Stimulated activated CD4-positive, alpha-beta T cell treated with anti-CD3 and anti-CD28 coated beads, Interleukin-12 subunit alpha, Interleukin-12 subunit beta, amount 100 ng/mL, for 4 hours (primary cell): ENCODE data around the gene LINC00237.

ENCODE experiments used
- DNase-seq: peaks from one replicate; pipeline ENCODE4 v3.0.0-alpha.2; 2020

The LINC00237 gene

DNA sequence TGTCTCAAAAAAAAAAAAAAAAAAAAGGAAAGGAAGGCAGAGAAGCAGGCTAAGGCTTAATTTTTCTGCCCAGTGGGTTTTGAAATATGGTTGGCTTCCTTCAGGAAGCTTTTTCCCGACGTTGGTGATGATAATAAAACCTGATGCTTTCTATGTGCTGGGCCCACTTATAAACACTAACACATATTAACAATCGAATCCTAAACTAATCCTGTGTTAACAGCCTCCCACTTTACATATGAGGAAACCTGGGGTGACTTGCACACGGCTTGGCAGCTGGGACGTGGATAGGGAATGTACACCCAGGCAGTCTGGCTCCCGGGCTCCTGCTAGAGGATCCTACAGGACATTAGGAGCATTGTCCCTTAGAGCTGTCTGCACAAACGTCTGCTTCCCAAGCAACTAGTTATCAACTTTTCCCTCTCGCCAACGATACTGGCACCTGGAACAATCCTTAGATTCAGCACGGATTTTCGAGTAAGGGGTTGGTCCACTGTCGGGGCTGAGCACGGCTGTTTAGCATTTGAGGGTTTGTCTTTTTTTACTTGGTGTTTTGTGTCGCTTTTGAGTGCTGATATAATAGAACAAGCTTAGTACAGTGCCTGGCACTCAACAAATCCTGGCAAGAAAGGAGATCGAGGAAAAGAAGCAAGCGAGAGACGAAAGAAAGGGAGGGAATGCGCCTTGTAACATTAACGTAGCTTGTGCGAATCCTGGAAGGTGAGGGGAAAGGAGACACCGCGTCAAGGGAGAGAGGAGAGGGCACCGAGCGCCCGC is 19.1 kb upstream of the LINC00237 start:
- no peak for DNase-seq

- no peak for DNase-seq
Observed at GRCh38 chr20:21124190-21124589, 18.0 kb upstream of the LINC00237 start.

- no peak for DNase-seq
Observed at GRCh38 chr20:21118782-21119181, 12.6 kb upstream of the LINC00237 start.

DNA sequence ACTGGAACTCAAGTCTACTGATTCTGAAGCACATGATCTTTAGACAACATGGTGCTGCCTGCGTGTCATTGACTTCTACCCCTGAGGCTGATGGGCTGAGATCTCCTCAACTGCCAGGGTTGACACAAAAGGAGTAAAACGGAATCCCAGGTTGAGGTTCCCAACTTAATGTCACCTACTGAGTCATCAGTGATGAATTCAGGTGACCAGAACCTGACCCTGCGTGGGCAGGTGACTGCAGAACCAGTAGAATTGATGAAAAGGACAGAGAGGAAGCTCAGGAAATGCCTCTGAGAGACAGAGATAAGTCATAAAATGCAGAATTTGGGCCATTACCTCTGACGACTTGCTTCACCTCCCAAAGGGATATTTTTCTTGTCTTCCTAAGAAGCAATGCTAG is 12.0 kb upstream of the LINC00237 start:
- no peak for DNase-seq

GRCh38 chr20:21117521-21117920 is 11.4 kb upstream of the LINC00237 start:
- no peak for DNase-seq

DNA sequence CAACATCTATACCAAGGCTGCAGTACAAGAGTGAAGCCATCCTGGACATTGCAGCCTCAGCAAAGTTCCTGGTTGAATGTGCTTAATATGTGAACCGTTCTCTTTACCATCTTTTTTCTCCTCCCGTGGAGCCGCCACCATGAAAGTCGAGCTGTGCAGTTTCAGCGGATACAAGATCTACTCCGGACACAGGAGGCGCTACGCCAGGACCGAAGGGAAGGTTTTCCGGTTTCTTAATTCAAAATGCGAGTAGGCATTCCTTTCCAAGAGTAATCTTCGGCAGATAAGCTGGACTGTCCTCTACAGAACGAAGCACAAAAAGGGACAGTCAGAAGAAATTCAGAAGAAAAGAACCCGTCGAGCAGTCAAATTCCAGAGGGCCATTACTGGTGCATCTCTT is 8.4 kb upstream of the LINC00237 start:
- no peak for DNase-seq

DNA sequence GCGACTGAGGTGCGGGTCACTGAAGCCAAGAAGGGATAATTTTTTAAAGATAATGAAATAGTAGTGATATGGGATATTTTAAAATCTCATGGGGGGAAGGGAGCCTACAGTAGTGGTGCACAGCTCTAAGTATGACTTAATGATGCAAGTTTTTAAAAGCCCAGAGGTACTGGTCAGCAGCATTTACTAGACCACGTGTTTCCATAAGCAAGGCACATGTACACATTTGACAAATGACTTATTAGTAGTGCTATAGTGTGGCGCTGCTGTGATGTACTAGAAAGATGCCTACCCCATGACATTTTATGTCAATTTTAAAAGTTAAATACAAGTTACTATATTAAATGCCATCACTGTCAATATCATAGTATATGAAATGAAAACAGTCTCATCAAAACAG is 7.5 kb upstream of the LINC00237 start:
- no peak for DNase-seq

DNA sequence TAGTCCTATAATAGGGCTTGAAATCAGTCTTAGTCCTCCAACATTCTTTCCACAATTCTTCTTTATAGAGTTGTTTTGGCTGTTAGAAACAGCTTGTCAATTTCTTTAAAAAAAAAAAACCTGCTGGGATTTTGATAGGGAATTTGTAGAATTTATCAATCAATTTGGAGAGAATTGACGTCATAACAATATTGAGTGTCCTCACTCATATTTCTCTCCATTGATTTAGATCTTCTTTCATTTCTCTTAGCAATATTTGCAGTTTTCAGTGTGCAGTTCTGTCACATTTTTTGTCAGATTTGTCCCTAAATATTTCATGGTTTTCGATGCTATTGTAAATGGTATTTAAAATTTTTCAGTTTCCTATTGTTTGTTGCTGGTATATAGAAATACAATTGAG is 5.3 kb upstream of the LINC00237 start:
- DNase-seq = no peak

DNA sequence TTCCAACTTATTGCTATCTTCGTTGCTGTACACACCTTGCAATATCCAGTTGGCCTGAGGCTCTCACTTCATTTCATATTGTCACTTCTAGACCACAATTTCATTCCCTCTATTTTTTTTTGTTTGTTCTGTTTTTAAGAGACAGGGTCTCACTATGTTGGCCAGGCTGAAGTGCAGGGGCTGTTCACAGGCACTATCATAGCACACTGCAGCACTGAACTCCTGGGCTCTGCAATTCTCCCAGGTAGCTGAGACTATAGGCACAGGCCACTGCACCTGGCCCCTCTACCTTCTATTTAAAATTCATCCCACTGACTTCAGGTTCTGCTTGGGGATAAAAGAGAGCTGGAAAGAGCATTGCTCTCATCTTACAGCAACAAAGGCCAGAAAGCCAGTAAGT is 4.7 kb upstream of the LINC00237 start:
- no peak for DNase-seq

DNA sequence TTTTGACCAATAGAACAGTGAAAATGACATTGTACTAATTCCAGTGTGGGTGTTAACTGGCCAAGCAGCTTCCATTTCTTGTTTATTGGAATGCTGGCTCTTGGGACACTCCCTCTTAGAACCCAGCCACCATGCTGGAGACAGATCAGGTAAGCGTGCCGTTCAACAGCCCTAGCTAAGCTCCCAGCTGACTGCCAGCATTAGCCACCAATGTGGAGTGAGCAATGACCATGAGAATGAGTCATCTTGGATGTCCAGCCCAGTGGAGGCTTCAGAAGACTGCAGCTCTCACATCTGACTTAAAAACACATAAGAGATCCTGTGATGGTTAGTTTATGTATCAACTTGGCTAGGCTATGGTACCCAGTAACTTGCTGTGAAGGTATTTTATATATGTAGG is 3.0 kb upstream of the LINC00237 start:
- DNase-seq = no peak

DNA sequence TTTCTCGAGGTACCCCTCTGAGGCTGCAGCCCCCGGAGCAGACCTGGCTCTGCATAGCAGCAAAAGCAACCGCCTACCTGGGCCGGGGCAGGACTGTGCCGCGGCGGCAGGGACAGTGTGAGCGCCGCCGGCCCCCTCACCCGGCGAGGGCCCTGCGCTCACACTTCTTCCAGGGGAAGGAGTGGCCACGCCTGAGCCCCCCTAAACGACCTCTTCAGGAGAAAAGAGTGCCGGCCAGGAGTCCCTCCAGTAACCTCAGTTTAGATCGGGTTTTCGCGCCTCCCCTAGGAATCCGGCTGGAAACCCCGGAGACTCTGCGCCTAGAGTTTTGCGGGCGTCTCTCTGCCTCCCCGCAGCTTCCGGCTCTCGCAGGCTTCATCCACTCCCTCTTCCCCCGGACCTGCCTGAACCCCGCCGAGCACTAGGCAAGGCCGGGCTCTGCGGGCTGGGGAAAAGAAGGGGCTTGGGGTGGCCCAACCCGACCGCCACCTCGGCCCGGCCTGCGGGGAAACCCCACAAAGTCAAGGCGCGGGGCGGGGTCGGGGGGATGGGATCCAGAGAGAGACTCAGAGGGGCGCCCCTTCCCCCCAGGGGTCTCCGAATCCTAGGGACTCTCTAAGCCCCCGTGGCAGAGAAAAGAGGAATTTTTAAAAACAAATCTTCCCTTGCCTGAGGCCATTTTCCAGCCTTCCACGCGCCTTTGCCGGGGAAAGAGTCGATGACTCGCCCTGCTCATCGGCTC is 558 bp downstream of the LINC00237 start:
- no peak for DNase-seq

GRCh38 chr20:21104921-21105320 is 1.2 kb downstream of the LINC00237 start:
- DNase-seq = no peak

- no peak for DNase-seq
Observed at GRCh38 chr20:21104466-21104761, 1.7 kb downstream of the LINC00237 start.

DNA sequence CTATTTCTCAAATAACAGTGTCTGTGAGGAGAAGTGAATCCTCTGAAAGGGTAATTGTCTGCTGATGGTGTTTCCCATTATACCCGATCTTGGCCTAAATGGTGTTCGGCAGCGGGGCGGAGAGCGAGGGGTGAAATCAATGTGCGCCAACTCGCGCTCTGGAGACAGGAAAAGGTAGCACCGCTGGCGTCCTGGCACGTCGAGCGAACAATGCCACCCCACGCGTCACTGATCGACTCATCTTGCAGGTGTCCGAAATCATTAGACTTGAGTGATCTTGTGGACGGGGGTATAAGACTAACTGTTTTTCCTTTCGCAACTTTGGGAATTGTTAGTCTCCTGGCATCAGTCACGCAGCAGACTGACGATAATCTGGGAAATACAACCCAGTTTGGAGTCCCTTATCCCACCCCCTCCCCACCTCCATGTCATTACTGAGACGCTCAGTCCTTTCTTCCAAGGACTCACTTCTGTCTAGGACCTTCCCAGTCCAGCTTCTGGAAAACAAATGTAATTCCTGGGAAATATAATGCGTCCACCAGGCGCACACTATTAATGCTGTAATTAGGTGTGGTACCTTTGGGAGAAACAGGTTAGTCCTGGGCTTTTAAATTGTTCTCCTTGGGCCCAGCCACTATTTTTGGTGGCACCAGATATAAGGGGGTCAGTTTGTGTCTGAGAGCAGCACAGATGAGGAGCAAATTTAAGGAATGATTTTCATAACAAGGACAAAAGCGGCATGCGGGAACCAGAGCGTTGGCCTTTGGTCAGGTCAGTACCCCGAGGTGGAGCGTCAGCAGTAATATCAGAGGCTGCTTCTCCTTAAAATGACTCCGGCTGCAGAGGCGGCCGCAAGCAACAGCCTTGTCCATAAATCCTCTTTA is 2.3 kb downstream of the LINC00237 start:
- DNase-seq = no peak

- DNase-seq = no peak
Observed at GRCh38 chr20:21102603-21103311, 3.4 kb downstream of the LINC00237 start.

- DNase-seq = no peak
Observed at GRCh38 chr20:21101932-21102575, 4.1 kb downstream of the LINC00237 start.

- DNase-seq = no peak
Observed at GRCh38 chr20:21101453-21101931, 4.7 kb downstream of the LINC00237 start.

DNA sequence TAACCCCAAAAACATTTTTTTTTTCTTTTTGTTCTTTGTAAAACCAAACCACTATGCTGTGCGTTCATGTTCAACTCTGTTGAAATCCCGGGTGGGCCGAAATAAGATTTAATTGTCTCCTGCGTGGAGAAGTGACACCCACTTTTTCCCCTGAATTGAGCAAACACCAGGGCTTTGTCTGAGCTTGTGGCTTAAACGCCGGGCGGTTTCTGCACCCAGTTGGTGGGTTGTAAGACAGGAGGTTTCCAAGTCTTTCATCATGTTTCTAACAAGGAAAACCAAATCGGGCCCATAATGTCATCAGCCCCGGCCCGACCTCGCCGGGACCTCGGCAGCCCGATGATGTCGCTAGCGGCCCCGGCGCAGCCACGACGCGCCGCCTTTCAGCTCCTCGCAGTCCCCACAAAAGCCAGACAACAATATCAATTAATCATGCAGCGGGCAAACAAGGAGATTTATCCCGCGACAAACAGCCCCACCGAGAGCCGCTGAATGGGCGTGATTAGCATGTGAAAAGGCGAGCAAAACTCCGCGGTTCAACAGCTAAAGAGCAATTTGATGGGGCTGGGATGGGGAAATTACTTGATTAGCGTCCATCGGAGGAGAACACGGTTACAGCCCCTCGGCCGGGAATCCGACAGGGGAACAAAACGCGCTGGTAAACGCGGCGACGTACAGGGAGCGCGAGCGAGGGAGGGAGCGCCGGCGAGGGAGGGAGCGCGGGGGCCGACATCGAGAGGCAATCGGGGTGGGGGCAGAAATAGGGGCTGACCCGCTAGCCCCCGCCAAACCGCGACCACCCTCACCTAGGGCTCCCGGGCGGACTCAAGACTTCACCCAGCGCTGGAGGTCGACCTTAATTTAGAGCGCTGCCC is 5.3 kb downstream of the LINC00237 start:
- DNase-seq = no peak

GRCh38 chr20:21099751-21100577 is 6.2 kb downstream of the LINC00237 start:
- no peak for DNase-seq

- DNase-seq = no peak
Observed at GRCh38 chr20:21096321-21097043, 9.7 kb downstream of the LINC00237 start.
